OCI-LY1 (cell line): ENCODE measurements around the gene HPCAL4.

ENCODE experiments used
- EZH2 ChIP-seq: fragments of 200-600 bp; sonication (generic), shearing (Covaris generic); IDR thresholded peaks from 2 replicates; pipeline ENCODE4 v1.8.0; 2017; ENCODE audit warnings: borderline replicate concordance, mixed run types, mild to moderate bottlenecking, antibody characterized with exemption, low read length, moderate library complexity, mixed read lengths
- TF ChIP-seq, protein P1 (sequence below): fragments of 200-600 bp; sonication (generic), shearing (Covaris generic); IDR thresholded peaks from 2 replicates; pipeline ENCODE4 v1.5.1; 2017; ENCODE audit warnings: mild to moderate bottlenecking, antibody characterized with exemption, low read length, moderate library complexity, mixed read lengths

DNA sequence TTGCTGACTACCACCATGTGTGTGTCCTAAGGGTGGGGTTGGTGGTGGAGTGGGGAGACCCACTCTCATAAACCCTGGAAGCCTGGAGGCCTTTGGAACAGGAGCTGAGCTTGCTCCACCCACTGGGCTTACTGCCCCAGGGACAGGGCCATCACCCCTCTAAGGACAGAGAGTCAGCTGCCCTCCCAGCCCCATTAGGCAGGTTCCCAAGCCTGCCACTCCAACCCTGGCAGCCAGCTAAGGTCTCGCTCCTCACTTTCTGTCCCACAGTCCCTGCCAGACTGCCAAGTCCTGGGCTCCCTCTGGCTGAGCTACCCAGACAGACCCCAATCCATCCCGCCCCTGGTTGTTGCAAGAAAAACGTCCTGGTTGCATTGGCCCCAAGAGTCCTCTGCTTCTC, 23.1 kb downstream of the HPCAL4 start:
- TF ChIP-seq, protein P1, sequence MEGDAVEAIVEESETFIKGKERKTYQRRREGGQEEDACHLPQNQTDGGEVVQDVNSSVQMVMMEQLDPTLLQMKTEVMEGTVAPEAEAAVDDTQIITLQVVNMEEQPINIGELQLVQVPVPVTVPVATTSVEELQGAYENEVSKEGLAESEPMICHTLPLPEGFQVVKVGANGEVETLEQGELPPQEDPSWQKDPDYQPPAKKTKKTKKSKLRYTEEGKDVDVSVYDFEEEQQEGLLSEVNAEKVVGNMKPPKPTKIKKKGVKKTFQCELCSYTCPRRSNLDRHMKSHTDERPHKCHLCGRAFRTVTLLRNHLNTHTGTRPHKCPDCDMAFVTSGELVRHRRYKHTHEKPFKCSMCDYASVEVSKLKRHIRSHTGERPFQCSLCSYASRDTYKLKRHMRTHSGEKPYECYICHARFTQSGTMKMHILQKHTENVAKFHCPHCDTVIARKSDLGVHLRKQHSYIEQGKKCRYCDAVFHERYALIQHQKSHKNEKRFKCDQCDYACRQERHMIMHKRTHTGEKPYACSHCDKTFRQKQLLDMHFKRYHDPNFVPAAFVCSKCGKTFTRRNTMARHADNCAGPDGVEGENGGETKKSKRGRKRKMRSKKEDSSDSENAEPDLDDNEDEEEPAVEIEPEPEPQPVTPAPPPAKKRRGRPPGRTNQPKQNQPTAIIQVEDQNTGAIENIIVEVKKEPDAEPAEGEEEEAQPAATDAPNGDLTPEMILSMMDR: no peak
- TF ChIP-seq EZH2: no peak
